ENCODE data around the gene METAP2.

The METAP2 gene

GRCh38 chr12:95513599-95513998 lies 39.6 kb downstream of the METAP2 start:
- DNase-seq (ENCODE audit: low spot score), result no peak

- DNase-seq (ENCODE audit: low spot score), result no peak
These were observed 41.2 kb downstream of the METAP2 start for GRCh38 chr12:95515197-95515596.

GRCh38 chr12:95516757-95517156 lies 42.8 kb downstream of the METAP2 start:
- DNase-seq (ENCODE audit: low spot score), result no peak

DNA sequence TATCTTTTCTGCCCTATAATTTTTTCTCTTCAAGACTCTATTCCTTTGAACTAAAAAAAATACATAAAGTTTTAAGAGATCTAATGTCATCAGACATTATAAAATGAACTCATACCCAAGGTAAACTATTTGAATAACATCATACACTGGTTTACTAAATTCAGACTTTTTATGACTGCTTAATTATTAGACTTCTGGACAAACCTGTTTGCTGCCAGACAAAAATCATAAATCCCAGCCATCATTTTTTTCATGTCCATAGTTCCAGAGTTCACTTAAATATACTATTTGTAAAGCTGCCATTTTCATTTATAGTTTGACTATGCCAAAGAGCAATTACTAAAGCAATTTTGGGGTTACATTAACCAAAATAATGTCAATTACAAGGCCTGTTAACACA lies 43.3 kb downstream of the METAP2 start:
- DNase-seq (ENCODE audit: low spot score), result no peak

DNA sequence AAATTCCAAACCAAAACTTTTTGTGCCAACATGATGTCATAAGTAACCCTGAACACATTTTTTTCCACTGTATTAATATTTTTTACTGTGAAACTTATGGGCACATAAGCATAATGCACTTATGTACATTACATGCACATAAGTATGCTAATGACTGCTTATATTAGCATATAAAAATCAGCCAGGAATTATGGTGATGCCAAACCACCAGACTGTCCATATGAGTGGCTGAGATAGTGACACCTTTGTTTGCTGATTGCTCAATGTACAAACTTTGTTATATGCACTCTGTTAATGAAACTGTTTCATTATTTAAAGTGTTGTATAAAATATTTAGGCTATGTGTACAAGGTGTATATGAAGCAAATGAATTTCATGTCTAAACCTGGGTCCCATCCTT lies 45.0 kb downstream of the METAP2 start:
- no peak for DNase-seq (ENCODE audit: low spot score)

DNA sequence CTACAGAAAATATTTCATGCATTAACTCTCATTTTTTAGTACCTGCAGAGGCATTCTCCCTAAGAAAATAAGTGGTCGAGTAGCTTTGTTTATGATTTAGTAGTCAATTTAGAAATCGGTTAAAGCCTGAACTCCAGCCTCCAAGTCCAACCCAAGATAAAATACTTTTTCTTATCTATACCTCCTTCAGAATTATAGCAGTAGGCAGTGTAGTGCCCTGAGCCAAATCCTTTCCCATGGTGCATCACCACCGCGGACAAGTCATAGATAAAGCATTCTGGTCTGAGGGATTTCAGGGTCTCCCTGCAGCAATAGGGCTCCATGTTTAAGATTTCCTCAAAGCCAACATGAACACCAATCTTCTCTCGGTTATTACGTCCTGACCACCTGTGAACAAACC lies 46.9 kb downstream of the METAP2 start:
- DNase-seq (ENCODE audit: low spot score), result no peak

- DNase-seq (ENCODE audit: low spot score), result no peak
These were observed 48.7 kb downstream of the METAP2 start for GRCh38 chr12:95522692-95523091.

DNA sequence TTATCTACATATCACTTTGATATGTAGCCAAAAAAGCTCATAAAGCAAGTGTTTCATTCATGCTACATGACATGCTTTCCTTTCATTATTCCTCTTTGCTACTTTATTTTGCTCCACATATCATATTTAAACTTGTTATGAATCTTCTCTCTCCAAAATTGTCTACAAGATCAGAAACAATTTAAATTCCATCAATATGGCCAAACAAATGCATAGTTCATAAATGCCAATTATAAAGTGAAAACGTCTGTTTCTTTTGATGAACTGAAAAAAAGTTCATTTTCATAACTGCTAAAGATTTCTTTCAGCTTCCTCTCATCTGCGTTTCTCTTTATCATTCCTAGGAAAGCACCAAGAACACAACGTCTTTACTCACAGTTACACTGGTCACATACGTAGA lies 54.5 kb downstream of the METAP2 start:
- DNase-seq (ENCODE audit: low spot score), result no peak

DNA sequence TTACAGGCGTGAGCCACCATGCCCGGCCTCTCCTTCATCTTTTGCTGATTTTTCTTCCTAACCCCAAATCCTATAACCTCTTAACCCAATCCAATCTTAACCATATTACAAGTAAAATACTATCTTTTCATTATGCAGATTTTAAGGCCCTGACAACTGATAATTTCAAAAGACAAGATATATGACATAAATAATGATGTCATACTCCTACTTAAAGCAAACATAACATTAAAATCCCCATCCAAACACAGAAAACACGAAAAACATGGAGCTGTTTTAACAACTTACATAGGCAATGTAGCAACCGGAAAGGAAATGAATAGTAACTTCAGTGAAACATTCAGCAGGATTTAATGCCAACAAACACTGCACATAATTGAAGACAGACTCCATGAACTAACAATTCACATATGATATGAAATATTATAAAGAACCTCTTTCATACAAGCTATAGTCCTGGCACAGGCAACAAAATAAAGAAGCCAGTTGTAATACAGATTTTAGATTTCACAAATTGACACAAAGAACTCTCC lies 55.8 kb downstream of the METAP2 start:
- DNase-seq (ENCODE audit: low spot score), result no peak

- no peak for DNase-seq (ENCODE audit: low spot score)
These were observed 58.9 kb downstream of the METAP2 start for GRCh38 chr12:95532851-95533250.

- DNase-seq (ENCODE audit: low spot score), result no peak
These were observed 60.0 kb downstream of the METAP2 start for GRCh38 chr12:95533985-95534384.

DNA sequence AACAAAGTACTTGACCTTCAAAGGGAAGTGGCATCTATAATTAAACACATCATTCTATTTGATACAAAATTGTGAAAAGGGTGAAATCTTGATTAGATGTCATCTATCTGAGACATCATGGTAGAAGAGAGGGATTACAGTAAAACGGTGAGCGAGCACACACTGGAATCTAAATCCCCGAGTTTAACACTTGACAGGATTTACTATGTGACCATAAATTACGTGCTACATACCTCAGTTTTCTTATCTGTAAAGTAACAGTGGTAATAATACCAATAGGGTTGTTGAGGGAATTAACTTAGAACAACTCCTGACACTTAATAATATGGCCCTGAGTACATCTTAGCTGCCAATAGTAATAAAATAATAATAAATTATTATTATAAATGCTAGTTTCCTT lies 64.1 kb downstream of the METAP2 start:
- no peak for DNase-seq (ENCODE audit: low spot score)

DNA sequence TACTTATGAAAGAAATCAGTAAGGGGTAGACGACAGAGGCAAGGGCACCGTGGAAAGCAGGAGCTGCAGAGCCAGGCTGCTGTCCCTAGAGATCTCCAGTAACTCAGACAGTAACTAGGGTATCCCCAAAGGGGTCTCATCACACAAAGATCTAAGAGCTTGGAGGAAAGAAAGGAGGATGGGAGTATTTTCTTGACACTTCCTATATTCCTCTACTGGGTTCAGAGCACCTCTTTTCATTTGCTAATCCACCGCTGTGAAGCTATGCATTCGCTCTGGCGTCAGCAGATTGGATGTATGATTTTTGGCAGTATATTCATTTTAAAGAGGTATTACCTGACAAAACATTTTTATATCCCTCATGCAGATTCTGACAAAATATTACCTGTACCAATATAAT lies 64.7 kb downstream of the METAP2 start:
- DNase-seq (ENCODE audit: low spot score), result no peak

DNA sequence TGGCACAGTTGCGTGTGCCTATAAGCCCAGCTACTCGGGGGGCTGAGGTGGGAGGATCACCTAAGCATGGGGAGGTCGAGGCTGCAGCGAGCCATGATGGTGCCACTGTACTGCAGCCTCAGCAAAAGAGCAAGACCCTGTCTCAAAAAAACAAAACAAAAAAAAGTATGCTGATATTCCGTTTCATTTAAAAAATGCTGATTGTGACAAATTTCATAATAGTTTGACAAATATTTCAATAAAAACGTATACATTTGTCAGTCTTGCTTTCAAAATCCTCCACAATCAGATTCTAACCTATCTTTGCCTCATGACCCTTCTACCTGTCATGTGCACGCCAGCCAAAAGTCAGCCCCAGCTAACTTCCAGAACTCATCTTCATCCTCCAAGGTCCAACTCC lies 67.5 kb downstream of the METAP2 start:
- no peak for DNase-seq (ENCODE audit: low spot score)

GRCh38 chr12:95543305-95543704 lies 69.4 kb downstream of the METAP2 start:
- no peak for DNase-seq (ENCODE audit: low spot score)

DNA sequence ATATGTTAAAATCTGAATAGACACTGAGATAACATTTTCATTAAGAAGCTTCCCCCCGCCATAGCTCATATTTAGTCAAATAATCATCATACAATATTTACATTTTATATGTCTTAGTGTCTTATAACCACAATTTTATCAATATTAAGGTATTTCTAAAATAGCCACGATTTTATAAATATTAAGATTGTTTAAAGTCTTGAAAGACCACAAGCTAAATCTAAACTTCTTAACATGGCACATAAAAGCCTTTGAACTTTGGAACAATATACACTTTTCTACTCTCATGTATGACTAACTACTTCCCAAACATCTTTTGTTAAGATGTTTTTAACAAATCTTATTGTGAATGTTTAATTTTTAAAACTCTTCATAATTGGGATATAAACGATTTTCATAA lies 70.8 kb downstream of the METAP2 start:
- no peak for DNase-seq (ENCODE audit: low spot score)

DNA sequence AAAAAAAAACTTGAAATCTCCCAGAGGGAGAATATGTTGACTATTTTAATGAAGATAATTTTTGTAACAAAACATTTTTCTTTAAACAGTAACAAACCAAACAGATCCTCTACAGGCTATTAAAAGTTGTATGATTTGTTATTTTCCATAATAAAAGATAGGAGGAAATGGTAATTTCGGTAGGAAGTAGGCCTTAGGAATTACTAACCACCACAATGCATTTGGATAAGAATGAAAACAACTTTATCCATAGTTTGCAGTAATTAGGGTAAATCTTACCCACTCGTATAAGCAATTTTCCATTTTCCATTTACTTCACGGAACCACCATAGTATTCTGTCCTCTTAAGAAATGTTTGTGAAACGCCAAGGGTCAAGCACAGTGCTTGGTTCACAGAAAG lies 71.4 kb downstream of the METAP2 start:
- no peak for DNase-seq (ENCODE audit: low spot score)

DNA sequence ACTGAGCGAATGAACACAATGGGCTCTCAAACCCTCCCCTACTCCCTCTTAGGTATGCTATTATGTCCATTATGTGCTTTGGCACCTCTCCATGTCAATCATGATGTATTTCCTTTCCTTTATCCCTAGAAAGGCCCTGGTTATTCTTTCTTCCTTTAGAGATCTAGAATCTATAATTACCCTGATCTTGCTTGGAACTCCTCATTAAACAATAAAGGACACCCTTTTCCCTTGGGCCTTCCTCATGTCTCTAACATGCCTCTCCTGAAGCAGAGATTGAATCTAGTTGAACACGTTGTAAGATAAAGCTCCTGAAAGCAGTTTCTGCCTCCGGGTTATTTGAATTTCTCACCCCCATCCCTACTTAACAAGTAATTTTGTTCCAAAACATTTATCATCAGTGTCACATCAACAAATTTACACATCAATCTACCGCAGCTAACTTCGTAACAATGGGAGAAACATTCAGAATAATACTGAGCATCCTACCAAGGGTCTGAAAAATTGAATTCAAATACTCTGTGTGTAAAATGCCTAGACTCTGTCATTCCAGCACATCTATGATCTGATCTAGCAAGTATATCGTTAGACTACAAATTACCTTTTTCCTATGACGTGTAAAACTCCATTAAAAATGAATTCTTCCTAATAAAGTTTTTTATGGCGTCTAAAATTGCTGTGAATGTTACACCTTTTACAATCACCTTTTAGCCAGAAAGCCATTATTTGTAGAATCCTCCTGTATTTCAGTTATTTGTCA lies 72.0 kb downstream of the METAP2 start:
- DNase-seq (ENCODE audit: low spot score), result no peak

GRCh38 chr12:95546491-95546813 lies 72.5 kb downstream of the METAP2 start:
- no peak for DNase-seq (ENCODE audit: low spot score)

DNA sequence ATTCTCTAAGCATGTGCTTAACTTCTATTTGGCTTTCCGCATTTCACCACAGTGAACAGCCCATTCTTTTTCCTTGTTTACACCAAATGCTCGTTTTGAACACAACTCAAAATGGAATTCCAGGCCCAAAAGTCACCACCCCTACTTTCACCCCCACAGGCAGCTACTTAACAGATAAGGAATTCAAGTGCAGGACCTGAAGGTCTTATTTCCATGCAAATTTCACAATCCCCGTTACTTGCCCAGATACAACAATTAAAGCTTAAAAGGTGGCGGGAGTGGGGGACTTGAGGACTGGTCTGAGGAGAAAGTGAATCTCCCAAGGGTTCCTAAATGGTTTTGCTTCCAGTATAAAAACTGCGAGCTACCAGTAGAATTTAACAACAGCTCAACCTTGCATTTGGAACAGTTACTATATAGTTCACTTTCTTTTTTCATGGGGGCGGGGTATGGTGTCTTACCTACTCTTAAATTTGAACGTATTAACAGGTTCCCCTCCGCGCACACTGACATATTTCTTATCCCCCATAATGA lies 73.6 kb downstream of the METAP2 start:
- DNase-seq (ENCODE audit: low spot score), result no peak

DNA sequence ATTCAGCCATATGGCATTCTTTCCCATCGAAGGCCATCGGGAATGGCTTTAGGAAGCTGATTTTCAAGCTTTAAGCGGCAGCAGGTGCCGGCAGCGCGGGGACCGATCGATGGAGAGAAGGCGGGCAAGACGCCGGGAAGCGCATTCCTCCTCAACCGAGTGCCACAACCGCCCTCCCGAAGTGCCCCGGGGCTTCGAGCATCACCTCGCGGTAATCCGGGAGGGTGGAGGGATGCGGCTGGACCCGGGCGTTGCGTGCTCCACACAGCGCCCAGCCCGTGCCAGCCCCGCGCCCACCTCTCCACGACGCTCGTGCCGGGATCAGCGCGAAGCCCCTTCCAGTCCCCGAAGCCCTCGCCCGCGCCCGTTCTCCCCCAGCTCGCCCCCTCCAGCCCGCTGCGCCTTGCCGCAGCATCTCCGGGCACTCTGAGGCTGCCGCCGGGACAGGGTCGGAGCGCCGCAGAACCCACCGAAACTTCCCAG lies 74.1 kb downstream of the METAP2 start:
- no peak for DNase-seq (ENCODE audit: low spot score)

DNA sequence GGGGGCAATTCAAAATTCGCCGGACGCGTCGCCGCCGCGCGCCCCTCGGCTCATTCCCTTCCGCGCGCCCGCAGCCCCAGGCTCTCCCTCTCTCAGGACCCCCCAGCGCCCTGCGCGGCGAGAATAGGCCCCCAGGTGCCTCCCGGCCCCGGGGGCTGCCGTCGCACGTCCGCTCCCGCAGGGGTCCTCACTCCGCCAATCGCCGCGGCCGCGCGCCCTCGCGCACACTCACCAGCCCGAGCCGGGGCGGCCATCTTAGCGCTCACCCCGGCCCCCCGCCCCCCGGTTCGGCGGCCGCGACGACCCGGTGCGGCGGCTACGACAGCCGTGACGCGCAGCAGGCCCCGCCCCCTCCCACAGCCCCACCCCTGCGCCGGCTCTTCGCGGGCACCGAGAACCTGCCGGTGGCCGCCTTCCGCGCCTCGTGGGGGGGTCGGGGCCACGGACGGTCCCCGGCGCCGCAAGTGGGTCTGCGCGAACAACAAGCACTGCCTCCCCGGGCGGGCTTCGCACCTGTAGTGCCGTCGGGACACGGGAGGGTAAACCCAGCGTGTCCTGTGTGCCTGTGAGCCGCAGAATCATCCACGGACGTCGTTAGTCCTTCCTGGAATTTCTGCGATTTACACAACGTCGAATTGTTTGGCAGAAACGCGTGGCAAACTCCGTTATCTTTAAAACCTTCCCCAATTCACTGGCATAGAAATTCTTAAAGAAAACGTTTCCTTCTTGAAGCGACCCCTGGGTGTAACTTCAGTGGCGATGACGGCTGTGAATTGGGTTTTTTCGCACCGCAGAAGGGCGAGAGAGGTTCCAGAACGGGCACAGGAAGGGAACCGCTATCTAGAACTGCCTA lies 74.8 kb downstream of the METAP2 start:
- no peak for DNase-seq (ENCODE audit: low spot score)
